Mucosa of stomach (tissue), 1 donor: Measurements from ENCODE around the gene KAZN.
A peak's percentile ranks its signal among the peaks of the same experiment; 100 is the strongest.

Experiments
- H3K27me3 ChIP-seq: one replicate; pipeline ENCODE4 v1.7.0; 2013; ENCODE audit warnings: mild to moderate bottlenecking, low read length; ENCODE audit not compliant: control insufficient read depth, insufficient read depth
- H3K36me3 ChIP-seq: one replicate; pipeline ENCODE4 v1.7.0; 2013; ENCODE audit warnings: low read length; ENCODE audit not compliant: control insufficient read depth, insufficient read depth
- H3K4me1 ChIP-seq: one replicate; pipeline ENCODE4 v1.7.0; 2013; ENCODE audit warnings: mild to moderate bottlenecking, low read length; ENCODE audit not compliant: control insufficient read depth, insufficient read depth
- H3K4me3 ChIP-seq: one replicate; pipeline ENCODE4 v1.7.0; 2013; ENCODE audit warnings: low read length
- H3K9ac ChIP-seq: one replicate; pipeline ENCODE4 v1.7.0; 2013; ENCODE audit warnings: mild to moderate bottlenecking, low read length, moderate library complexity
- H3K9me3 ChIP-seq: one replicate; pipeline ENCODE4 v1.7.0; 2013; ENCODE audit warnings: mild to moderate bottlenecking, low read length, moderate library complexity; ENCODE audit not compliant: control insufficient read depth
- donor health status: Pancreatic carcinoma.

The KAZN gene

GRCh38 chr1:14592004-14592631 lies 6.4 kb upstream of the KAZN start:
- H3K36me3 ChIP-seq, result no peaks in the 10 kb centered on the region
- H3K27me3 ChIP-seq, result peaks cover 2% of the 10 kb centered on the region
- H3K9me3 ChIP-seq, result no peaks in the 10 kb centered on the region
- no peak overlapping the region for H3K4me3 ChIP-seq
- no peaks in the 10 kb centered on the region for H3K4me1 ChIP-seq
- H3K9ac ChIP-seq, result no peak overlapping the region

- H3K27me3 ChIP-seq, result peaks cover 14% of the 10 kb centered on the region
- H3K36me3 ChIP-seq, result no peaks in the 10 kb centered on the region
- H3K4me3 ChIP-seq, result no peak overlapping the region
- no peaks in the 10 kb centered on the region for H3K9me3 ChIP-seq
- H3K4me1 ChIP-seq, result no peaks in the 10 kb centered on the region
- no peak overlapping the region for H3K9ac ChIP-seq
Measured at GRCh38 chr1:14593302-14593701, 5.2 kb upstream of the KAZN start.

- Histone ChIP-seq H3K4me1 (no peaks in the 10 kb centered on the region), H3K9ac (no peak overlapping the region), H3K27me3 (peaks cover 22% of the 10 kb centered on the region), H3K9me3 (no peaks in the 10 kb centered on the region), H3K36me3 (no peaks in the 10 kb centered on the region), H3K4me3 (no peak overlapping the region)
Measured at GRCh38 chr1:14594045-14594444, 4.4 kb upstream of the KAZN start.

- H3K9ac ChIP-seq, result no peak overlapping the region
- peaks cover 40% of the 10 kb centered on the region for H3K27me3 ChIP-seq
- H3K9me3 ChIP-seq, result no peaks in the 10 kb centered on the region
- H3K36me3 ChIP-seq, result no peaks in the 10 kb centered on the region
- H3K4me1 ChIP-seq, result no peaks in the 10 kb centered on the region
- no peak overlapping the region for H3K4me3 ChIP-seq
Measured at GRCh38 chr1:14596591-14596990, 1.9 kb upstream of the KAZN start.

- Histone ChIP-seq H3K4me3 (no peak overlapping the region), H3K27me3 (peaks cover 40% of the 10 kb centered on the region), H3K36me3 (no peaks in the 10 kb centered on the region), H3K4me1 (no peaks in the 10 kb centered on the region), H3K9me3 (no peaks in the 10 kb centered on the region), H3K9ac (no peak overlapping the region)
Measured at GRCh38 chr1:14597343-14598006, 1.0 kb upstream of the KAZN start.

- Histone ChIP-seq H3K4me1 (no peaks in the 10 kb centered on the region), H3K36me3 (no peaks in the 10 kb centered on the region), H3K9ac (no peak overlapping the region), H3K9me3 (no peaks in the 10 kb centered on the region), H3K4me3 (no peak overlapping the region), H3K27me3 (peaks cover 40% of the 10 kb centered on the region)
Measured at GRCh38 chr1:14598007-14598497, 433 bp upstream of the KAZN start.

- peaks cover 40% of the 10 kb centered on the region for H3K27me3 ChIP-seq
- no peak overlapping the region for H3K4me3 ChIP-seq
- H3K9ac ChIP-seq, result peak overlapping the region; percentile 17
- H3K4me1 ChIP-seq, result no peaks in the 10 kb centered on the region
- H3K36me3 ChIP-seq, result no peaks in the 10 kb centered on the region
- H3K9me3 ChIP-seq, result no peaks in the 10 kb centered on the region
Measured at GRCh38 chr1:14599183-14599791, 802 bp downstream of the KAZN start.

- peaks cover 40% of the 10 kb centered on the region for H3K27me3 ChIP-seq
- H3K4me3 ChIP-seq, result no peak overlapping the region
- no peaks in the 10 kb centered on the region for H3K4me1 ChIP-seq
- H3K9ac ChIP-seq, result no peak overlapping the region
- no peaks in the 10 kb centered on the region for H3K9me3 ChIP-seq
- no peaks in the 10 kb centered on the region for H3K36me3 ChIP-seq
Measured at GRCh38 chr1:14599800-14600199, 1.3 kb downstream of the KAZN start.

GRCh38 chr1:14600405-14601112 lies 2.1 kb downstream of the KAZN start:
- H3K4me3 ChIP-seq, result no peak overlapping the region
- no peak overlapping the region for H3K9ac ChIP-seq
- no peaks in the 10 kb centered on the region for H3K9me3 ChIP-seq
- peaks cover 40% of the 10 kb centered on the region for H3K27me3 ChIP-seq
- no peaks in the 10 kb centered on the region for H3K36me3 ChIP-seq
- H3K4me1 ChIP-seq, result no peaks in the 10 kb centered on the region

- no peaks in the 10 kb centered on the region for H3K9me3 ChIP-seq
- no peak overlapping the region for H3K9ac ChIP-seq
- peaks cover 38% of the 10 kb centered on the region for H3K27me3 ChIP-seq
- no peaks in the 10 kb centered on the region for H3K36me3 ChIP-seq
- no peaks in the 10 kb centered on the region for H3K4me1 ChIP-seq
- no peak overlapping the region for H3K4me3 ChIP-seq
Measured at GRCh38 chr1:14602136-14602535, 3.7 kb downstream of the KAZN start.

GRCh38 chr1:14603645-14604044 lies 5.2 kb downstream of the KAZN start:
- no peaks in the 10 kb centered on the region for H3K9me3 ChIP-seq
- H3K9ac ChIP-seq, result no peak overlapping the region
- peaks cover 23% of the 10 kb centered on the region for H3K27me3 ChIP-seq

GRCh38 chr1:14604414-14604813 lies 5.9 kb downstream of the KAZN start:
- Histone ChIP-seq H3K27me3 (peaks cover 15% of the 10 kb centered on the region), H3K4me1 (no peaks in the 10 kb centered on the region), H3K9ac (no peak overlapping the region), H3K9me3 (no peaks in the 10 kb centered on the region), H3K36me3 (no peaks in the 10 kb centered on the region), H3K4me3 (no peak overlapping the region)

More at GRCh38 chr1:14603645-14604044, 5.2 kb downstream of the KAZN start:
- no peak overlapping the region for H3K4me3 ChIP-seq
- H3K36me3 ChIP-seq, result no peaks in the 10 kb centered on the region
- H3K4me1 ChIP-seq, result no peaks in the 10 kb centered on the region
